NCI-H2107 (cell line): ENCODE data around the gene MTA1.

Source experiments
- DNase-seq: peaks from one replicate; lab custom pipeline; 2025; lab: John Stamatoyannopoulos, UW

Gene MTA1

DNA sequence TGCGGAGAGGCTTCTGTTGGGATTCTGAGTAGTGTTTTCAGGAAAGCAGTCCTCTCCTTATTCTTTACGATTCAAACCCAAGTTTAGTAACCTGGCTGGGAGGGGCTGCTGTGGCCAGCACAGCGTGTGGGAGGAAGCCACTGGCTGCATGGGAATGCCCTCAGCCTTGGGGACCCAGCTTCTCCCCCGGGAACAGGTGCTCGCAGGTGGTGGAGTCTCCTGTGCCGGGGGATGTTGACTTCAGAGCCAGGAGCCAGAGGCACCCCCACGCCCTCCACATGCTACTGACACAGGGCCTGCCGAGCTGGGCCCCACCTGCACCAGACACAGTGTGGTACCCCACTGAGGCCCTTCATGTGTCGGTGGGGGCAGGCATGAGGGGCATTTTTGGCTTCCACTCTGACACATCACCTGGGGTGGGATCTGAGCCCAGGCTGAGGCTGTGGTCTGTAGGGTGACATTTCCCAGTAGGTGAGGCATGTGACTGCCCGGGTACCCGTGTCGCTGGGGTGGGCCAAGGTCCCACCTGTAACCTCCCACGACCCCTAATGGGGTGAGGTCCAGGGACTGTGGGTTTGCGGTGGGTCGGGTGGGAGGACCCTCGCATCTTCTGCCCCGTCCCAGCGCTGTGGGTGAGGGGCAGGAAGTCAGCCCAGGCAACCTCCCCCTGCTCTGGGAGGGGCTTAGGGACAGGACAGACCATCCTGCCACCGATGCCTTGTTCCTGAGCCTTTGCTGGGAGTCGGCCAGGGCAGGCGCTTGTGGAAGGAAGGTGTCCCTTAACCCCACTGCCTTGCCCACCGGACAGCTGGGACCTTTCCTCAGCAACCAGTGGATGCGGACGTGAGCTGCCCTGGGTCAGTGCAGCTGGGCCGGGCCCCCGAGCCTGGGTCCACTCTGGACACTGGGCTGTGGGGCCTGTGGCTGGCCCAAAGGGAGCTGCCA lies 26.5 kb downstream of the MTA1 start:
- DNase-seq = no peak

DNA sequence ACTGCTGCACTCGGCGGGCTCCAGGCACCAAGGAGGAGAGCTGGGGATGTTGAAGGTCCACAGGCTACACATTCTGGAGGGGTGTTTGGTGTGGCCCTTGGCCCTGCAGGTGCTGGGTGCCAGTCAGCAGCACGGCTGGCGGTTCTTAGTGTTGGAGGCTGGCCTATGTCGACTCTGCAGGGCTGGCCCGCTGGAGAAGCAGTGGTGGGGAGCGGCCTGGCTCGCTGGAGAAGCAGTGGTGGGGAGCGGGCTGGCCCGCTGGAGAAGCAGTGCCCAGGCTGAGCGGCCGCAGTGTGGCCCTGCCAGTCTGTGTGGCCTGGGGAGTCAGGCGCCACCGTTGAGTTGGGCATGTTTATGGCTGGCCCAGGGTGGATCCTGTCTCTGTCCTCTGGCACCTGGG lies 27.3 kb downstream of the MTA1 start:
- no peak for DNase-seq

DNA sequence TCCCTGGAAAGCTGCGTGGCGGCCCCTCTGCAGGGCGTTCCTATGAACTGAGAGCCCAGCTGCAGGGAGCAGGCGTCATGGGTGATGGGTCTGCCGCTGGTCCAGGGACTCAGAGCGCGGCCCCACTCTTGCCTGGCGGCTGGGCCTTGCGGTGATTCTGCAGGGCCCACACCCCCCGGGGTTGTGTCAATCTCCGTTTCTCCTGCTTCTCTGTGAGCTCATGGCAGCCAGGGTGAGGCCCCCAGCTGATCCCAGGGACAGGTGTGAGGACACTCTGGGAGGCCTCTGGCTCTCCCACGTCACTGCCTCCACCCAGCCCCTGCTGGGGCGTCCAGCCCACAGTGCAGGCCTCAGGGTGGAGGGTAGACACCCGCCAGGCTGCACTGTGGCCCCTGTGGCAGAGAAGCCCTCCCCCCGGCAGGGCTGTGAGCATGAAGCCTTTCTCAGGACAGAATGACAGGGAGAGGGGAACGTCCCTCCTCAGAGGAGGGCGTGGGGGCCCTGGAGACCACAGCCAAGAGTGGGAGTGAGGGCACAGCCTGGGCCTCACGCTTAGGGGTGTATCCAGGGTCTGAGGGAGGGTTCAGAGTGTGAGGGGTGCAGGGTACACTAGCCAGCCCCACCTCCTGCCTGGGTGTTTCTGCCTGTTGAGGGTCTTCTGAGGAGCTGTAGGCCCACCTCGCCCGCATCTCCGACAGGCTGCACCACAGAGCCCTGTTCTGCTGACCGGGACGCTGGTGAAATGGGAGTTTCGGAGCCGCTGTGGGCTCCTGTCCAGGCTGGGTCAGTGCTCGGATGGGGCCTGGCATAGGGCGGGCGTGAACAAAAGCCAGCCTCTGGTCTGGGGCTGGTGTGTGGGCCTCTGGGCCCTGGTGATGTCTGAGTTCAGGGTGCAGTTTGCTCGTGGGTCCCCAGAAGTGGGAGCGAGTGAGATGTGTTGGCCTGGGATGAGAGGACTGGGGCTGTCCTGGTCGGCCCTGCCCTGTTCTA lies 28.3 kb downstream of the MTA1 start:
- no peak for DNase-seq

DNA sequence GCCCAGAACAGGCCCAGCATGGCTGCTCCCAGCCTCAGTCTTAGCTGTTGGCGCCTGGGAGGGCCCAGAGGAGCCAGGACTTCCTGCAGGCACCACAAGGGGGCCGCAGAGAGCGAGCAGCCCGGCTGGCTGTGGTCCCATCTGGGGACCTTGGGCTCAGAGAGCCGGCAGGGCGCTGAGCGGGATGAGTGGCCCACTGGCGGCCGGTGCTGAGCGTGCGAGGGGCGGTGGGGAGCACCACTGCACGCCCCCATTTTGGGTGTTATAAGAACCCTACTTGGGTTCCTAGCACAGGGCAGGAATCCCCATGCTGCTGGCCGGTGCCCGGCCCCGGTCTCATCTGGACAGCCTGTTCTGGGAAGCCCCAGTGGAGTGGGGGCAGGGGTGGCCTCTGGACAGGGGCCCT lies 29.1 kb downstream of the MTA1 start:
- peak; percentile 22 for DNase-seq

GRCh38 chr14:105449276-105450122 lies 29.9 kb downstream of the MTA1 start:
- no peak for DNase-seq

GRCh38 chr14:105450123-105450505 lies 30.5 kb downstream of the MTA1 start:
- no peak for DNase-seq

GRCh38 chr14:105450864-105451720 lies 31.5 kb downstream of the MTA1 start:
- DNase-seq = no peak

DNA sequence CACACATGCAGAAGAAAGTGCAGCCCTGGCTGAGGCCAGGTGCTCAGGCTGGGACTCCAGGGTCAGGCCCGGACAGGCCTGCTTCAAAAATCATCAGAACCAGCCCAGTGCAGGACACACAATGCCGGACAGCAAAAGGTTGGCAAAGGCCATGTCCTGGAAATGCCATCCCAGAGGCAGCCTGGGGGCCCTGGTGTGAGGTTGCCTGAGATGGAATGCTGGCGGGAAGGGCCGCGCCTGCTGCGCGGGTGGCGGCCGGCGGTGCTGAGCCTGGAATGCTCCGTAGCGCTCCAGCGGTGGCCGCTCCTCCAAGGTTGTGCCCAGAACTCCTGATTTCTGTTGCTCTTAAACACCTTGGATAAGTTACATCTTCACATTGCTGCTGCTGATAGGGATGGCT lies 33.3 kb downstream of the MTA1 start:
- no peak for DNase-seq

DNA sequence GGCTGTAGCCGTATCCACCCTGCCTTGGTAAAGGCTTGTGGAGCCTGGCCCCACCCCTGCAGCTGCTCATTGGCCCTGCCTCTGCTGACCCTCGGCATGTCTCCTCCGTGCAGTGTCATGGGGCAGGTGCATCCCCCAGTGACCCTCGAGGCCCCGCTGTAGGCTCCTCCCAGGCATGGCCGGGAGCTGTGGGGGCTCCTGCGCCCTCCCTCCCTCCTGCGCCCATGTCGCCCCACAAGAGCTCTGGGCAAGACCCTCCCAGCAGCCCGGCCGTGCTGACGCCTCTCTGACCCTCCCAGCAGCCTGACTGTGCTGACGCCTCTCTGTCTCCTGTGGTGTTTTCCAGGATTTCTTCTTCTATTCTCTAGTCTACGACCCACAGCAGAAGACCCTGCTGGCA lies 34.2 kb downstream of the MTA1 start:
- DNase-seq = no peak

- DNase-seq = no peak
These were observed 35.5 kb downstream of the MTA1 start for GRCh38 chr14:105455086-105455640.

DNA sequence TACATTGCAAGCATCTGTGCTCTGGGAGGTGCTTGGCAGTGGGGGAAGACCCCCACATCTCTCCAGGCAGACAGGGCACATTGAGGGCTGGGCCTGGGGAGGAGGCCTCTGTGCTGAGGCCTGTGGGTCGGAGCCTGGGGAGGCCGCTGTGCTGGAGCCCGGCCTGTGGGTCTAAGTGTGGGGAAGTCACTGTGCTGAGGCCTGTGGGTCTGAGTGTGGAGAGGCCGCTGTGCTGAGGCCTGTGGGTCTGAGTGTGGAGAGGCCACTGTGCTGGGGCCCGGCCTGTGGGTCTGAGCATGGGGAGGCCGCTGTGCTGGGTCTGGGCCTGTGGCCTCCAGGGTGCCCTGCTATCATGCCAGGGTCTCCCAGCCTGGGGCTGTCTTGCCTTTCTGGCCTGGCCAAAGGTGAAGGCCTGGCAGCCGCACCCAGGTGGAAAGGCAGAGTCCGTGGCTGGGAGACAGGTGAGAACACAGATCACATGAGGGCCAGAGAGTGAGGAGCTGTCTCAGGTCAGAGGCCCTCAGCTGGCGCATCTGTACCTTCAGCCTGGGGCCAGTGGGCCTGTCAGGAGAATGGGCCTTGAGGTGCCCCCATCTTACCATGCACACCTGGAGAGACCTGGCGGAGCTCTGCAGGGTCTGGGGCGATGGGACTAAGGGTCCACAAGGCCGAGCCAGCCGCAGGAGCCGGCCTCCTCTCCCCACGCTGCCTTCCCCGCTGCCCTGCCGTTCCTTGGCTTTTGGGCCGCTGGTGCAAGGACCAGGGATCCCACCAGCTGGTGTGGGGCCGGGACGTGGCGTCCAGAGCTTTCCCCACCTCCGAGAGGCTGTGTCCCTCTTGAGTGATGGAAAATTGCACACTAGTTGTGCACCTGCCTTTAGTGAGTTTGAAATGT lies 36.4 kb downstream of the MTA1 start:
- no peak for DNase-seq

DNA sequence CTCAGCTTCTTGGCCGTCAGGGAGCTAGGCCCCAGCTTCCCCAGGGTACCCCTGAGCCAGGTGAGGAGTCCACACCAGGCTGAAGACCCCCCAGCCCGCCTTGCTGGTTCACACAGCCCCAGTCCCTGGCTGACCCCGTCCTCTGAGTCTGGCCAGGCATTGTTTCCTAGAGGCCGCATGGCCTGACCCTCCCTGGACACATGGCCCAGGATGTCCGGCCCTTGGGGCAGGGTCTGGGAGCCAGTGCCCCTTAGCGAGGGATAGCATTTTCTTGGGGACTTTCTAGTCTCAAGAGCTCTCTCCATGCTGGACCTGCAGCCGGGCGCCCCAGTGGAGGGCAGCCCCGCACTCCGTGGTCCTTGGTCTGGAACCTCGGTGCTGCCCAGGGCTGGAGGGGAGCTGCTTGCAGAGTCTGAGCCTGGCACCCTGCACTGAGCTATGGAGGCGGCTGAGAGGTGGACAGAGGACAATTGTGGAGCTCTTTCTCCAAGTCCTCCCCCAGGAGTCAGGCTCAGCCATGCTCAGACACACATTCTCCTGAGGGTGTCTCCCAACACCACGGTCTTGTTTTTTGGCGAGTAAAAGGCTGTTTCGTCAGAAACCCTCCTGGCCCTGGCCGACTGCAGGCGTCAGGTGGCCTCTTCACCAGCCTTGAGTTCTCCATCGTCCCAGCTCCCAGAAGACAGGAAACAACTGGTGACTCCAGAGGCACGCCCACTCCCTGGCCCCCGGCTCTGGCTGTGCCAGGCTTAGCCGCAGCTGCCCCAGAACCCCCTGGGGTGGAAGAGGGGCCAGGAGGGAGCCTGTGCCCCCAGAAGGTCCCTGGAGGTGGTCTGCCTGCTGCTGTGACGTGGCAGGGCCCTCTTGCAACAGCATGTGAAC lies 37.4 kb downstream of the MTA1 start:
- no peak for DNase-seq

DNA sequence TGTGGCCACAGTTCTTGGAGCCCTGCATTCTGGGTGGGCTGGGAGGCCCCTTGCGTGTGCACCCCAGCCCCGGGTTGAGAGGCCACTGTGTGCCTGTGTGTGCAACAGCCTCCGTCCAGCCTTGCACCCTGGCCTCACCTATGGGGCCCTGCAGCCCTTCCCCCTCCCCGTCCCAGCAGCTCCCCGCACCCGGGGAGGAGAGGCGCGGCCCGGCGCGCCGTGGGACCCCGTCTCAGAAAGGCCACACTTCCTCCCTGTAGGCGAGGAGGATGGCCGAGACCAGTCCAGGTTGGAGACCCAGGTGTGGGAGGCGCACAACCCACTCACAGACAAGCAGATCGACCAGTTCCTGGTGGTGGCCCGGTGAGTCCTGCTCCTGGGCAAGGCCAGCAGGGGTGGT lies 38.4 kb downstream of the MTA1 start:
- DNase-seq = no peak

DNA sequence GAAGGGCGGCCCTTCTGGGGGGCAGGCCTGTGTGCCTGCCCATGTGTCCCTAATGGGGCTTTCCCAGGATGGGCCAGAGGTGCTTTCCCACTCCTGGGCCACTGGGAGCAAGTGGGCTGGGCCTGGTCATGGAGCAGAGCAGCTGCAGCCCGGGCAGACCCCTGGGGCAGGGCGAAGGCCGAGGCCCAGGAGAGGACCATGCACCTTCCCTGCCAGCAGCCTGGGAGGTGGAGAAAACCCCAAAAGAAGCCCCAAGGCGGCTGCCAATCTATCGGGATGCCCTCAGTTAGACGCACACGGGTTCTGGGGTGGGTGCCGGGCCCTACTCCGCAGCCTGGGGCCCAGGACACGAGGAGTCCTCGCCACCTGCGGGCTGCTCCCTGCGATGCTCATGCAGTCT lies 38.9 kb downstream of the MTA1 start:
- DNase-seq = no peak

DNA sequence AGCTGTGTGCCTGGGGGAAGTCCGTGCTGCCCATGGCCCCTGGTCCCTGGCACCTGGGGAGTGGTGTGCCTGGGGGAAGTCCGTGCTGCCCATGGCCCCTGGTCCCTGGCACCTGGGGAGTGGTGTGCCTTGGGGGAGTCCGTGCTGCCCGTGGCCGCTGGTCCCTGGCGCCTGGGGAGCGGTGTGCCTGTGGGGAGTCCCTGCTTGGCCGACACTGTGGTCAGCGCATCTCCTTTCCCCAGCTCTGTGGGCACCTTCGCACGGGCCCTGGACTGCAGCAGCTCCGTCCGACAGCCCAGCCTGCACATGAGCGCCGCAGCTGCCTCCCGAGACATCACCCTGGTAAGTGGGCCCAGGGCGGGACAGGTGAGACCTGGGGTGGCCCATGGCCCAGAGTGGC lies 40.5 kb downstream of the MTA1 start:
- DNase-seq = no peak

DNA sequence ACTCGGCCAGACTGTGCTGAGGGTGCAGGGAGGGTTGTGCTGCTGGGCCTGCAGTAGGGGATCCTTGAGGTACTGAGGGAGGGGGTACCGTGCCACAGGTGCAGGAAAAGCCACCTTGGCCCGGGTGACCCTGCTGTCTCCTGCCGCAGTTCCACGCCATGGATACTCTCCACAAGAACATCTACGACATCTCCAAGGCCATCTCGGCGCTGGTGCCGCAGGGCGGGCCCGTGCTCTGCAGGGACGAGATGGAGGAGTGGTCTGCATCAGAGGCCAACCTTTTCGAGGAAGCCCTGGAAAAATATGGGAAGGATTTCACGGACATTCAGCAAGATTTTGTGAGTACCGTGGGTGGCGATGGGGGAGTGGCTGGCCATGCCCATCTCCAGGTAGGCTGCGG lies 41.0 kb downstream of the MTA1 start:
- DNase-seq = no peak

- DNase-seq = no peak
These were observed 42.3 kb downstream of the MTA1 start for GRCh38 chr14:105461903-105462302.

DNA sequence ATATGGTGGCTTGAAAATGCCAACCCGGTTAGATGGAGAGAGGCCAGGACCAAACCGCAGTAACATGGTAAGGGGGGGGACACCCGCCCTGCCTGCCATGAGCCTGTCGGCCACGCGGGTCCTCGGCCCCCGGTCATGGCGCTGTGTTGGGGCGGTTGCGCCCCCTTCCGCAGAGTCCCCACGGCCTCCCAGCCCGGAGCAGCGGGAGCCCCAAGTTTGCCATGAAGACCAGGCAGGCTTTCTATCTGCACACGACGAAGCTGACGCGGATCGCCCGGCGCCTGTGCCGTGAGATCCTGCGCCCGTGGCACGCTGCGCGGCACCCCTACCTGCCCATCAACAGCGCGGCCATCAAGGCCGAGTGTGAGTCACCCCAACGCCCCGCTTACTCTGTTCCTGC lies 44.9 kb downstream of the MTA1 start:
- DNase-seq = no peak
